ENCODE data around the gene ZNF879. TPM values are rescaled to one million over a fixed set of nuclear protein-coding genes. Genes with fewer than 3 reads are reported as not detected.

ZNF879 gene
- polyA plus RNA-seq, 1 donor (not counting 4 experiments of a cell fraction or from before 2014, with no cell fraction given): 2.5 TPM

GRCh38 chr5:178992291-178992895 is 31.2 kb upstream of the ZNF879 start:
- Histone ChIP-seq H3K4me2 (ENCODE audit: control insufficient read depth, extremely low read depth, insufficient read depth, low read depth, low read length) (no peak overlapping the region), H3K4me1 (ENCODE audit: control insufficient read depth, extremely low read depth, insufficient read depth, low read length) (no peaks in the 10 kb centered on the region), H3K36me3 (ENCODE audit: control insufficient read depth in 2 of 2, extremely low read depth in 1 of 2, insufficient read depth in 2 of 2, low read length in 2 of 2) (no peaks in the 10 kb centered on the region), H2AFZ (ENCODE audit: control insufficient read depth, low read length) (no peak overlapping the region), H3K9me1 (ENCODE audit: control insufficient read depth, extremely low read depth, insufficient read depth, low read length) (no peaks in the 10 kb centered on the region), H3K27me3 (ENCODE audit: control insufficient read depth, extremely low read depth, insufficient read depth, low read length) (peaks cover 14% of the 10 kb centered on the region), H3K9ac (ENCODE audit: control insufficient read depth, extremely low read depth, insufficient read depth, low read length) (no peak overlapping the region), H3K4me3 (ENCODE audit: control insufficient read depth in 2 of 3, extremely low read depth in 1 of 3, insufficient read depth in 2 of 3, low read depth in 1 of 3, low read length in 3 of 3) (no peak overlapping the region), H3K27ac (ENCODE audit: control insufficient read depth, insufficient read depth, low read length) (no peak overlapping the region), H3K9me3 (ENCODE audit: control insufficient read depth, low read depth, low read length) (peaks cover 7% of the 10 kb centered on the region), H3K79me2 (ENCODE audit: control insufficient read depth, insufficient read depth, low read length) (no peaks in the 10 kb centered on the region), H4K20me1 (ENCODE audit: control insufficient read depth, extremely low read depth, insufficient read depth, low read length) (no peaks in the 10 kb centered on the region)
- FAIRE-seq (no peak), DNase-seq (ENCODE audit: low read depth, low spot score) (no peak)
- TF ChIP-seq EZH2 (IDR thresholded peaks at IDR 0.05; ENCODE audit: low read length): no peak
- TF ChIP-seq CTCF (optimal IDR thresholded peaks at IDR 0.05 in 1 of 3, IDR thresholded peaks at IDR 0.05 in 1 of 3, conservative IDR thresholded peaks at IDR 0.05 in 1 of 3; ENCODE audit: extremely low read depth in 1 of 3, insufficient read depth in 2 of 3, low read length in 3 of 3): no peak
- dilution Hi-C loops (cut with MboI; ENCODE audit: extremely low pct_ligation_motif_present, low sequenced_read_pairs): no loop called here

GRCh38 chr5:178993236-178993765 is 30.3 kb upstream of the ZNF879 start:
- no peaks in the 10 kb centered on the region for H3K9me1 ChIP-seq (ENCODE audit: control insufficient read depth, extremely low read depth, insufficient read depth, low read length)
- H3K4me2 ChIP-seq (ENCODE audit: control insufficient read depth, extremely low read depth, insufficient read depth, low read depth, low read length): no peak overlapping the region
- DNase-seq (ENCODE audit: low read depth, low spot score): no peak
- H3K36me3 ChIP-seq (ENCODE audit: control insufficient read depth in 2 of 2, extremely low read depth in 1 of 2, insufficient read depth in 2 of 2, low read length in 2 of 2): no peaks in the 10 kb centered on the region
- dilution Hi-C loops (cut with MboI; ENCODE audit: extremely low pct_ligation_motif_present, low sequenced_read_pairs): no loop called here
- no peak overlapping the region for H3K9ac ChIP-seq (ENCODE audit: control insufficient read depth, extremely low read depth, insufficient read depth, low read length)
- H3K4me1 ChIP-seq (ENCODE audit: control insufficient read depth, extremely low read depth, insufficient read depth, low read length): no peaks in the 10 kb centered on the region
- TF ChIP-seq CTCF (optimal IDR thresholded peaks at IDR 0.05 in 1 of 3, IDR thresholded peaks at IDR 0.05 in 1 of 3, conservative IDR thresholded peaks at IDR 0.05 in 1 of 3; ENCODE audit: extremely low read depth in 1 of 3, insufficient read depth in 2 of 3, low read length in 3 of 3): no peak
- no peak for TF ChIP-seq EZH2 (IDR thresholded peaks at IDR 0.05; ENCODE audit: low read length)
- H3K27ac ChIP-seq (ENCODE audit: control insufficient read depth, insufficient read depth, low read length): no peak overlapping the region
- no peak for FAIRE-seq
- H3K4me3 ChIP-seq (ENCODE audit: control insufficient read depth in 2 of 3, extremely low read depth in 1 of 3, insufficient read depth in 2 of 3, low read depth in 1 of 3, low read length in 3 of 3): no peak overlapping the region
- H4K20me1 ChIP-seq (ENCODE audit: control insufficient read depth, extremely low read depth, insufficient read depth, low read length): no peaks in the 10 kb centered on the region
- no peaks in the 10 kb centered on the region for H3K79me2 ChIP-seq (ENCODE audit: control insufficient read depth, insufficient read depth, low read length)
- H3K9me3 ChIP-seq (ENCODE audit: control insufficient read depth, low read depth, low read length): peaks cover 7% of the 10 kb centered on the region
- H2AFZ ChIP-seq (ENCODE audit: control insufficient read depth, low read length): no peak overlapping the region
- H3K27me3 ChIP-seq (ENCODE audit: control insufficient read depth, extremely low read depth, insufficient read depth, low read length): peaks cover 14% of the 10 kb centered on the region
